Measurements from ENCODE around the gene GP2. TPM values are rescaled to one million over a fixed set of nuclear protein-coding genes. Genes with fewer than 3 reads are reported as not detected.
A peak's percentile ranks its signal among the peaks of the same experiment; 100 is the strongest.

The GP2 gene
- total RNA-seq, 1 donor from 2014 or later: not detected

GRCh38 chr16:20303012-20303411, 24.3 kb downstream of the GP2 start:
- no peak for ATAC-seq

DNA sequence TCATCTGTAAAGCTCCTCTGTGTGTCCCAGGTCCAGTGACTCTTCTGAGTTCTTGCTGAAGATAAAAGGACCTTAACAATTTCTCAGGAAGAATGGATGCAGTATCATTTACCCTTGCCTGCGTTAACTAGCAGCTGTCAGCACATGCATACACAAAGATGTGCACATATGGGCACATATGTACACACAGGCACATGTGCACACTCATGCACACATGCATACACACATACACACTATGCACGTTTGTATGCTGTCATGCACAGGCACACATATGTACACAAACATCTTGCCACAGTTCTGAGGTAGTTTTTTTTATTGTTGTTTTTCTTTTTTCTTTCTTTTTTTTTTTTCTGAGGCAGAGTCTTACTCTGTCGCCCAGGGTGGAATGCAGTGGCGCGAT, 24.9 kb downstream of the GP2 start:
- ATAC-seq: no peak

DNA sequence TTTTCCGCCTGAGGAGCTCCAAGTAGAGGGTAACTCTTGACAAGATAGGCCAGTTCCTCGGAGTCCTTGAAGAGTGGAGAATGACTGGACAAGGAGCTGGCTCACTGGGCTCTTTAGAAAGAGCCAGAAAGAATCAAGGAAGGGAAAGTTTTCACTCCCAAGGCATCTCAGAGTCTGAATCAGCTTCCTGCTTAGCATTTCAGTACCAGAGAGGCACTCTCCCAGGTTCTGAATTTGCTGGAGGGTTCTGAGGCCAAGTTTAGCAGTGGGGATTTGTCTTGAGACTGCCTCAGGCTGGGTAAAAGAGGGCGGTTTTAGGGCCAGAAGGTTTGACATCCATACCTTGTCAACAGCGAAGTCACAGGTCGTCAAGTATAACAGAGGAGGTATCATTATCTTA, 25.5 kb downstream of the GP2 start:
- no peak for ATAC-seq

- peak; percentile 74 for ATAC-seq
Observed at GRCh38 chr16:20300312-20301097, 26.8 kb downstream of the GP2 start.

- no peak for ATAC-seq
Observed at GRCh38 chr16:20298452-20298851, 28.9 kb downstream of the GP2 start.

GRCh38 chr16:20291208-20292206, 35.8 kb downstream of the GP2 start:
- ATAC-seq: no peak

DNA sequence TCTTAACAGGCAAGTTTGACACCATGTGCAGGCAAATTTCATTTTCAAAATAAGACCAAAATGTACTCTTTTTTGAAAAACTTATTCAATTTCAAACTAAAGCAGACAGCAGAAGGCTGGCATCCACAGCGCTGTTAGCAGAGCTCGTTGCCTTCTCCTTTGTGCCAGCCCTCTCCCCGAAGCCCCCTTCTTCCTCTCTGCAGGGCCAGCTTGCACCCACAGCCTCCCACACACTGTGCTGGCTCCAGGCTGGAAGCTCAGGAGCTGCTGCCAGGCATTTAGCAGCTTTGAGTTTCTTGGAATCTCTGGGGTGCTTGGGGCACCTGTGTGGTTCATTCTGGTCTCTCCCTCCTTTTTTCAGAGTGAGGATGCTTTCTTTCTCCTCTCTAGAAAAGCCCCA, 37.7 kb downstream of the GP2 start:
- no peak for ATAC-seq

DNA sequence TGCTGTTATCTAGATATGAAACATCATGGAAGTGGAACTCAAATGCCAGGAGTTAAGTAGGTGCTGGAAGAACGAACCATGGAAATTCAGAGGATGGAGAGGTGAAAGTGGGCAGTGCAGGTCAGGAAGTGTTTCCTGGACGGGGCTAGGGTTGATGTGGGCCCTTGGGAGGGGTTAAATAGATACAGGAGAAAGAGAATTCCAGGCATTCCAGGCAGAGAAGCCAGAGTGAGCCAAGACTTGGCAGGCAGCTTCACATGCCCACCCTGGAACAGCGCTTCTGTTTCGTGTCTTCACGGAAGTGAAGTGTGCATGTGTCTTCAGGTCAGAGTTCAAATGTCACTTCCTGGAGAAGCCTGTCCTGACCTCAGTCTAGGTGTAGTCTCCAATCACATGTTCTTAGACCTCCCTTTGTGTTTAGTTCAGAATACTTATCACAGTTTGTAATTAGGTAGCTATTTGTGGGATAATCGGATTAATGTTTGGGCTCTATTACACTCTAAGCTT, 41.3 kb downstream of the GP2 start:
- no peak for ATAC-seq

DNA sequence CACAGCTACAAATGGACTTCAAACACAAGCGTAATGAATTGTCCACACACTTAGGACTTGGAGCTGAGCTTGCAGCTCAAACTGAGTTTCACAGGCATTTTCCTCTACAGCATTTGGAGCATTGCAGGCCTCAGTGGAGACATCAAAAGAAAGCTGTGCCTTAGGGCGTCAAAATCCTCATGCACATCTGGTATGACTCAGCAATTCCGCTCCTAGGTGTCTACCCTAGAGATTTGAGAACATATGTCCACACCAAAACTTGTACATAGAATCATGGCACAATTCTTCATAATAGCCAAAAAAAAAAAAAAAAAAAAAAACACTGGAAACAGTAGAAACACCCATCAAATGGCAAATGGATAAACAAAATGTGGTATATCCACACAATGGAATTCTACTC, 47.1 kb downstream of the GP2 start:
- ATAC-seq: no peak

- no peak for ATAC-seq
Observed at GRCh38 chr16:20271893-20272292, 55.4 kb downstream of the GP2 start.

DNA sequence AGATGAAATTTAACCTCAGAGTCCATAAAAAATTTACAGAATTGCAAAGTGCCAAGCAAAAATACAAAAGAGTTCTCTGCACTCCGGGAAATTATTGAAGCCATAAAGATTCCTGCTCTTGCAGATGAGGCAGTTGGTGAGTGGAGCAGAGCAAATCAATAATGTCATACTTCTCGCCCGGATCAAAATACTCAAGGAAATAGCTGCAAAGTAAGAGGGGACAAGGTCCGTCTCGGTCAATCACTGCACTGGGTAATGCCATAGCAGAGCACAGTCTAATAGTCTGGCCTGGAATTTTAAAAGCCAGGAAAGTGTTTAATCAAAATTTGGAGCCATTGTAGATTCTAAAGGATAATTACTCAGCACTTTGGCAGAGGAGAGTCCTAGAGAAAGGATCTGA, 58.9 kb downstream of the GP2 start:
- no peak for ATAC-seq

DNA sequence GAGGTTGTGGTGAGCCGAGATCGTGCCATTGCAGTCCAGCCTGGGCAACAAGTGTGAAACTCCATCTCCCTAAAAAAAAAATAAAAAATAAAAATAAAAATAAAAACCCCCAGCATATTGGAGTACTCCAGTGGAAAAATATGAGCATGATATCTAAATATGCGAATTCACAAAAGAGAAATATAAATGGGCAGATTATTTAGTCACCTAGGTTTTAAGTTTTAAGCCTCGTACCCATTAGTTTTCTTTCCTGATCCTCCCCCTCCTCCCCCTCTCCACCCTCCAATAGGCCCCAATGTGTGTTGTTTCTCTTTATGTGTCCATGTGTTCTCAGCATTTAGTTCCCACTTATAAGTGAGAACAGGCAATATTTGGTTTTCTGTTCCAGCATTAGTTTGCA, 62.3 kb downstream of the GP2 start:
- no peak for ATAC-seq

GRCh38 chr16:20263138-20263855, 64.0 kb downstream of the GP2 start:
- no peak for ATAC-seq

DNA sequence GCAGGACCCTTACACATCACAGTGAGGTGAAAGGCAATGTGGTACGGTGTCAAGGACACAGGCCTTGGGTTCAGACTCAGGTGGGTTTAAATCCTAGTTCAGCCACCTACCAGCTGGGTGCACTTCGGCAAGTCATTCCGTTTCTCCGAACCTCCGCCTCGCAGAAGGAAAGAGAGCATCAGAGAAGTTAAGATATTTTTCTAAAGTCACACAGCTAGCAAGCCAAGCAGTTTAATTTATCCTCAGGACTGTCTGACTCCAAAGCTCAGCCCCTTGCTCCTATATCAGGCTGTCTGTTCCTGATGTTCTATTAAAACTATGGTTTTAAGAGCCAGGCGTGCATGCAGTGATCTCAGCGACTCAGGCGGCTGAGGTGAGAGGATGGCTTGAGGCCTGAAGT, 65.1 kb downstream of the GP2 start:
- ATAC-seq: no peak

DNA sequence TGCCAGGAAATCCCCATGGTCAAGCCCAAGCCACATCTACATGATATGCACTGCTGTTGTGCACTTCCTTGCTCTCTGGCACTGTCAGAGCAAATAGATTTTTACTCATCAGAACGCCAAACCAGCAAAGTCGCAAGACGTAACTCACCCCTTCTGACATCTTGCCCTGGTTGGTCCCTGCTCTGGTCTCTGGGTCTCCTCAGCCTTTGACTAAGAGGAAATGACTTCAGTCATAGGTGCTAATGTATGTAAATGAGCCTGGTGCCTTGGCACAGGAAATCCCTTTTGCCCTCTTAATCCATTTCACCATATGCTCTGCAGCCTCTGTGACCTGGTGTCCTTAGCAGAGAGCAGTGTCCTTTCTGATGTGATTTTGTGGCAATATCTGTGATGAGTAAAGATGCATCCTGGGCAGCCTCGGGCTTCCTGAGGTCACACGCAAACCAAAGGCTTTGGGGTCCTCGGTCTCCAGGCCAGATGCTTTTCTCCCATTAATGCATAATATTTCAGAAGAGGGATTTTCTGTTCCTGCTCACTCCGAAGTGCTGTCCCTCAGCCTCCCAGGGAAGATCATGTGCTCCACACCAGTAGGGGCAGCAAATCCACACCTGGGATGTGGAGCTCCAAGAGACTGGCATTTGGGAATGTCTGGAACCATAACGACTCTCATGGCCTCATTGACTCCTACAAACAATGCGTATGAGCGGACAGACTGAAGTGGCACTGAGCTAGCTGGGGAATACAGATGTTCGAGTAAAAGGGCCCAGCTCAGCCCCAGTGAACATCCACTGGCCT, 66.9 kb downstream of the GP2 start:
- ATAC-seq: no peak

Other genes with a start within 250 kb of the GP2 start
- gene UMOD, start 25.2 kb upstream of the GP2 start, total RNA-seq: not detected
- not detected for gene PDILT, start 77.2 kb upstream of the GP2 start, total RNA-seq
- 0.12 TPM for gene ACSM5, start 82.0 kb upstream of the GP2 start, total RNA-seq
- gene ACSM2A, start 124.0 kb upstream of the GP2 start, total RNA-seq: not detected
- not detected for gene ACSM2B, start 248.9 kb upstream of the GP2 start, total RNA-seq